HG03039 (cell line): ENCODE results near the gene BOK.

Experiments
- ATAC-seq: cut with Tn5 transposase; IDR thresholded peaks from one replicate; pipeline ENCODE4 v1.9.1; 2021; ENCODE audit warnings: mild to moderate bottlenecking, moderate library complexity; ENCODE audit not compliant: unreplicated experiment

BOK gene

DNA sequence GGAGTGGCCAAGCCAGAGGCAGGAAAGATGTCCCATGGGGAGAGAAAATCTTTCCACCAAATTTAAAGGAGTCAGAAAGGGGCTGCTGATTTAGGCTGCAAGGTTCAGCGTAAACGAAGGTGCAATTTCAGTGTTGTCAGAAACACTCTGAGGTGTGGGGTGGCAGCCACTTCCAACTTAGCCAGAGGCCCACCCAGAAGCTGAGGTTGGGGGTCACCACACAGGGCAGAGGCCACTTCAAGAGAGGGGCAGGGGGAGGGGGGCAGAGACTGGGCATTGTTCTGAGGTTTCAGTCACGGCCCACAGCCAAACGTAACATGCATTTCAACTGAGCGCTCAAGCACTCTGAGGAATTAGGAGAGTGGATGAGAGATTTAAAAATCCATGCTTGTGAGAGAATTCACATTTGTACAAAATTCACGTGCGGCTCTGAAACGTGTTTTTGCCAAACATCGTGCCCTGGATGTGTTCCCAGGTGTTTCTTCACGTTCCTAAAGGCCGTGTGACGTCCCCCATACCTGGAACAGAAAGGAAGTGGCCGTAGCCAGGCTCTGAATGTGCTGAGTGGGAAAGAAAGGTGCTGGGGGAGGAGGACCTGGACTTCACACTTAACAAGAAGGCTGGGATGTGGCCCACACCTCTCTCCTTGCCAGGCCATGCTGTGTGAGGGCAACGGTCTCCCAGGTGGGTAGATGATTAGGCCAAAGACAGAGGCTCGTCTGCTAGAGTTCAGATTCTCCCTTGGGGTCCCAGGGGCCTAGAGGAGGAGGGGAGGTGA is 19.5 kb upstream of the BOK start:
- ATAC-seq: no peak

GRCh38 chr2:241539616-241540374 is 18.8 kb upstream of the BOK start:
- ATAC-seq: no peak

DNA sequence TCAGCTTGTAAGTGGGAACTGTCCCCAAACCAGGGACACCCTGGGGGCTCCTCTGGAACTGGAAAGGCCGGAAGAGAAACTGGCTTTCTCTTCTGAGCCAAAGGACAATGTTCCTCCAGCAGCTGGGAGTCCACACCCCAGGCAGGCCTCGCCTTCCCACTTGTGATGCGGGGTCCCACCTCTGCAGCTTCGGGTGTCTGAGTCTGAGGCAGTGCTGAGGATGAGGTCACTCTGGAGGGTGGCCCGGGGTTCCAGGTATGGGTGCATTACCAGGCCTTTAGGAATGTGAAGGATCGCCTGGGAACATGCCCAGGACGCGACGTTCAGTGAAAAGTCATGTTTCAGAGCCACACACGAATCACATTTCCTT is 18.2 kb upstream of the BOK start:
- no peak for ATAC-seq

- no peak for ATAC-seq
These were observed 17.6 kb upstream of the BOK start for GRCh38 chr2:241540771-241541561.

GRCh38 chr2:241541564-241542277 is 16.8 kb upstream of the BOK start:
- ATAC-seq: no peak

DNA sequence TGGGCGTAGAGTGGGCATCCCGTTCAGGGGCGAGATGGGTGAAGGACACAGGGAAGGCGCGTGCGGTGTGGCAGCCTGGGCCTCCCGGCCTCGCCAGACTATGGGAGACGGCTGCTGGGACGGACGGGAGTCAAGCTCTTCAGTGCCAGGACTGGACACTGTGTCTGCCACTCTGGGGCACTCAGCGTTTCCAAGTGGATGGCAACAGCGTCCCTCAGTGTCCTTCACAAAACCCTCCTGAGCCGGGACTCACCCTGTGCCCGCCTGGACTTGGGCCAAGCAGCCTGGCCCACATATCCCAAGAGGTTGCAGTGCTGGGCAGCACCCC is 16.3 kb upstream of the BOK start:
- ATAC-seq: no peak

GRCh38 chr2:241545106-241545505 is 13.4 kb upstream of the BOK start:
- no peak for ATAC-seq

- ATAC-seq: no peak
These were observed 12.7 kb upstream of the BOK start for GRCh38 chr2:241545523-241546473.

GRCh38 chr2:241546771-241547498 is 11.6 kb upstream of the BOK start:
- no peak for ATAC-seq

DNA sequence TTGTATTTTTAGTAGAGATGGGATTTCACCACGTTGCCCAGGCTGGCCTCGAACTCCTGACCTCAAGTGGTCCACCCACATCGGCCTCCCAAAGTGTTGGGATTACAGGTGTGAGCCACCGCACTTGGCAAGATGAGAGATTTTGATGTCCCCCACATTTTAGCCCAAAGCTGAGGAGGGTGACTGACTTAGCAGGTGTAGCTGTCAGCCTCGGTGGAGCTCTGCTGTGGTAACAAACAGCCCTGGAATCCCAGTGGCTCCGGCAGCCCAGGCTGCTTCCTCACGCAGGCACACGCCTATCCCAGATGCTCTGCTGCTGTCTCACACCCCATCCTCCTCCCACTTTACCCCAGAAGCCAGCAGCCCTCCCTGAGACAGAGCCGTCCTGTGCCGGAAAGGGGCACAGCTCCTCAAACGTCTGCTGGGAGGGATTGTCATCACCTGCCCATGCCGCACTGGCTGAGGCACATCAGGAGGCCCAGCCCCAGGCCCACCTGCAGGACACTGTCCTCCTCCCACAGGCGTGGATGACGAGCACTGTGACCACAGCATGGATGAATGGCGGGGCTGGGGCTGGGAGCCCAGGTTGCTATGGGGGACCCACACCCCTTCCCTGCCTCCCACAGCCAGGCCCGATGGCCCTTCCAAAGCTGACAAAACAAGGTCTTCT is 10.6 kb upstream of the BOK start:
- ATAC-seq: no peak

DNA sequence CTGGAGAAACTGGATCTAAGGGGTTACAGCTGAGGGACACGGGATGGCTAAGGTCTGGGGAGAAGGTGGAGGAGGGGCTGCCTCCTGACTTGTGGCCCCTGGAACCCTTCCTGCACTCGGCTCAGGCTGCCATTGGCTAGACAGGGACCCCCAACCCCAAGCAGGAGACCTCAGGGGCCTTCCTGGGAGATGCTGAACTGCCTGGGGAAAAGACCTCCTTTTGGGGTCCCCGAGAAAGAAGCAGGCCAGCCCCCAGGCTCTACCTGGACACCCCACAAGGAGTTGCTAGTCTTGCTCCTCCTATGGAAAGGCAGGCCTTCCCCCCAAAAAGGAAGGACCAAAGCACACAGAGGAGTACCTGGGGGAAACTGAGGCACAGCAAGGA is 10.1 kb upstream of the BOK start:
- no peak for ATAC-seq

- no peak for ATAC-seq
These were observed 7.6 kb upstream of the BOK start for GRCh38 chr2:241550616-241551580.

GRCh38 chr2:241551599-241551997 is 6.9 kb upstream of the BOK start:
- no peak for ATAC-seq

- ATAC-seq: no peak
These were observed 6.4 kb upstream of the BOK start for GRCh38 chr2:241551998-241552737.

DNA sequence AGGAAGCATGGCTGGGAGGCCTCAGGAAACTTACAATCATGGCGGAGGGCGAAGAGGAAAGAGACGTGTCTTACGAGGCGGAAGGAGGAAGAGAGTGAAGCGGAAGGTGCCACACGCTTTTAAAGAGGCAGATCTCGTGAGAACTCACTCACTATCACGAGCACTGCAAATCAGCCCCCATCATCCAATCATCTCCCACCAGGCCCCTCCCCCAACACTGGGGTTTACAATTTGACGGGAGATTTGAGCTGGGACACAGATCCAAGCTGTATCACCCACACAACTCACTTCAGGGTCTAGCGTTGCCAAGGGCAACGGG is 5.1 kb upstream of the BOK start:
- no peak for ATAC-seq

DNA sequence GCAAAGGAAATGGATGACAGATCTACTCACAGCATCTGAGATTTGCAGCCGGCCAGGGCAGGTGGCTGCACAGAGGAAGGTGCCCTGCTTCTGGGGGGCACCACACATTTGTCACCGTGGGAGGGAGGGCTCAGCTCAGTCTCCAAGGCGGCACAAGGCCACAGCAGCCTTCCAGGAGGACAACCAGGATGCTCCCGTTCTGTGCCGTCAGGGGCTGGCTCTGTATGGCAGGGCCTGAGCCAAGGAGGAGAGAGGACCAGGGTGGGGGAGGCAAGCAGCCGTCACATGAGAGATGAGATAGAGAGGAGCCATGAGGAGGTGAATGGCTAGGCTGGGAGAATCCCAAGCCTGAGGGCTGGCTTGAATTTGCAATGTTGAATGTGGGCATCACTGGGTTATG is 4.6 kb upstream of the BOK start:
- ATAC-seq: no peak

DNA sequence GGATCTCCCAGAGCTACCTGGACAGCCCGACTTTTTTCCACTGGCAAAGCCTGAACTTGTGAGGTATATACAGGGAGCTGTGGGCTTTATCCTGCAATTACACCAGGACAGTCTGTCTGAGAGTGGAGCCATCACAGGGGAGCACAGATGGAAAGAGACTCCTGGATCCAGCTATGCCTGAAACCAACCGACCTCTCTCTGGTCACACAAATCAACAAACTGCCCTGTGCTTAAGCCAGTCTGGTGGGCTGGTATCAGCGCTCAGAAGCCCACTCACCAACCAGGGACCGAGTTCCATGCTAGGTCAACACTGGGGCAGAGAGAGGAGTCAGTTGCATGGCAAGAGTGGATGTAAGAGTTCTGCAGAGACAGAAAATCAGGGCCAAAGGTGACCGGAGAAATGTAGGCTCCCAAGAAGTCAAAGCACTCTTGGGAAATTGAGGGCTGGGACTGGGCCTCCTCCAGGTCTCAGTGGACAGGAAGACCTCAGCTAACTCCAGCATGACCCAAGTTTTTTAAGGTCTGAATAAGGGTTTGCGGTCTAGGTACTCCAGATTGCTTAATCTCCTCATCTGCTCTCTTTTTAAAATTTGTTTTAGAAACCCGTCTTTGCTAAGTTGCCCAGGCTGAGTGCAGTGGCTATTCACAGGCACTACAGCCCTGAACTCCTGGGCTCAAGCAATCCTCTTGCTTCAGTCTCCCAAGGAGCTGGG is 3.8 kb upstream of the BOK start:
- ATAC-seq: no peak
